NB4 (cell line): ENCODE results near the gene PLEKHJ1.
A peak's percentile ranks its signal among the peaks of the same experiment; 100 is the strongest.

Experiments used
- CTCF ChIP-seq: IDR thresholded peaks from one replicate; pipeline ENCODE4 v1.5.1; 2012; ENCODE audit warnings: low read depth, low read length
- MYC ChIP-seq: IDR thresholded peaks from 2 replicates; pipeline ENCODE4 v1.6.1; 2011; ENCODE audit warnings: low read depth, low read length

GRCh38 chr19:2226840-2227360 lies 9.2 kb downstream of the PLEKHJ1 start:
- no peak for TF ChIP-seq CTCF
- TF ChIP-seq MYC = peak; percentile 73
